Endothelial cell of umbilical vein (primary cell): ENCODE measurements around the gene CLIC3. TPM values are rescaled to one million over a fixed set of nuclear protein-coding genes. Genes with fewer than 3 reads are reported as not detected.

Experiments used
- BruUV-seq: library from RNA; stranded (reverse); fragments of 400-500 nt; replicated peaks from 2 replicates; lab custom pipeline; 2021; lab: Mats Ljungman, UMichigan
- CTCF ChIA-PET: fragments of 300-600, 350-600 bp; sonication (Branson Sonifier 250); formaldehyde crosslinking; loops from one replicate; lab custom pipeline; 2021; ENCODE audit warnings: antibody characterized with exemption, inconsistent platforms; lab: Charles Lee
- POLR2A ChIA-PET: fragments of 300-600, 350-600 bp; sonication (Branson Sonifier 250); formaldehyde crosslinking; loops from one replicate; lab custom pipeline; 2021; ENCODE audit warnings: antibody characterized with exemption, inconsistent platforms; lab: Charles Lee
- DNase-seq: peaks from one replicate; pipeline ENCODE4 v3.0.0-alpha.2; 2011; ENCODE audit warnings: low read depth, low spot score
- FAIRE-seq: peaks from 2 replicates; lab custom pipeline; 2011; peaks lifted over from hg19 to GRCh38; lab: Jason Lieb, UNC
- H2AFZ ChIP-seq: 2 replicates; pipeline ENCODE4 v1.6.0; 2012; ENCODE audit warnings: low read depth, low read length, control low read depth, inconsistent platforms
- H3K27ac ChIP-seq: 2 replicates; pipeline ENCODE4 v1.5.1; 2011; ENCODE audit warnings: low read depth, mild to moderate bottlenecking, control low read depth, low read length, moderate library complexity; ENCODE audit not compliant: insufficient read depth
- H3K27me3 ChIP-seq, 2 experiments: 2 replicates each; pipeline versions ENCODE4 v1.6.0 to v1.6.1; 2011; ENCODE audit warnings: low read length in 2 of 2, mixed read lengths in 1 of 2; ENCODE audit not compliant: control insufficient read depth in 2 of 2, insufficient read depth in 2 of 2
- H3K36me3 ChIP-seq, 2 experiments: 2 replicates in 1 of 2; 3 replicates in 1 of 2; pipeline ENCODE4 v1.5.1; 2011; ENCODE audit warnings: low read length in 2 of 2, mild to moderate bottlenecking in 1 of 2, moderate library complexity in 1 of 2; ENCODE audit not compliant: control insufficient read depth in 2 of 2, insufficient read depth in 2 of 2; ENCODE audit errors: extremely low read depth in 1 of 2
- H3K4me1 ChIP-seq: 3 replicates; pipeline ENCODE4 v1.5.1; 2011; ENCODE audit warnings: mild to moderate bottlenecking, low read length; ENCODE audit not compliant: control insufficient read depth, insufficient read depth; ENCODE audit errors: extremely low read depth
- H3K4me2 ChIP-seq: 2 replicates; pipeline ENCODE4 v1.6.1; 2011; ENCODE audit warnings: low read length, control low read depth, mixed read lengths; ENCODE audit not compliant: insufficient read depth
- H3K4me3 ChIP-seq, 3 experiments: fragments of 200-600 bp in 1 of 3; sonication (generic), shearing (Covaris generic) in 1 of 3; replicated peaks in 1 of 3; 2 replicates each; pipeline ENCODE4 v1.5.1; 2011 to 2016; ENCODE audit warnings: control low read depth in 3 of 3, low read length in 3 of 3, mild to moderate bottlenecking in 2 of 3, inconsistent platforms in 1 of 3, low read depth in 1 of 3, moderate library complexity in 1 of 3; ENCODE audit not compliant: insufficient read depth in 1 of 3
- H3K79me2 ChIP-seq: 2 replicates; pipeline ENCODE4 v1.6.0; 2012; ENCODE audit warnings: low read length, inconsistent platforms; ENCODE audit not compliant: control insufficient read depth, insufficient read depth
- H3K9ac ChIP-seq: replicated peaks from 2 replicates; pipeline ENCODE3; 2011; ENCODE audit warnings: low read length, control low read depth; ENCODE audit not compliant: insufficient read depth; ENCODE audit errors: extremely low read depth
- H3K9me1 ChIP-seq: replicated peaks from 3 replicates; pipeline ENCODE4 v1.6.0; 2011; ENCODE audit warnings: mild to moderate bottlenecking, low read length; ENCODE audit not compliant: control insufficient read depth, insufficient read depth; ENCODE audit errors: extremely low read depth
- H3K9me3 ChIP-seq: replicated peaks from 2 replicates; pipeline ENCODE4 v1.5.1; 2012; ENCODE audit warnings: low read length, inconsistent platforms; ENCODE audit not compliant: control insufficient read depth, insufficient read depth
- H4K20me1 ChIP-seq: replicated peaks from 2 replicates; pipeline ENCODE3; 2011; ENCODE audit warnings: mild to moderate bottlenecking, low read length; ENCODE audit not compliant: control insufficient read depth, insufficient read depth; ENCODE audit errors: extremely low read depth
- CTCF ChIP-seq, 2 donors: IDR thresholded peaks; 1 replicate in 1 of 2; 2 replicates in 1 of 2; pipeline ENCODE4 v1.5.1; 2011; ENCODE audit warnings: low read length in 2 of 2, mild to moderate bottlenecking in 2 of 2, moderate library complexity in 2 of 2, control low read depth in 1 of 2, inconsistent platforms in 1 of 2, low read depth in 1 of 2; ENCODE audit not compliant: insufficient read depth in 1 of 2; ENCODE audit errors: extremely low read depth in 1 of 2
- EZH2 ChIP-seq: IDR thresholded peaks from 2 replicates; pipeline ENCODE4 v1.6.1; 2012; ENCODE audit warnings: borderline replicate concordance, low read depth, mild to moderate bottlenecking, moderate library complexity, low read length, inconsistent platforms; ENCODE audit not compliant: severe bottlenecking
- FOS ChIP-seq: IDR thresholded peaks from 2 replicates; pipeline ENCODE4 v1.6.1; 2011; ENCODE audit warnings: mild to moderate bottlenecking, low read length, moderate library complexity, borderline replicate concordance; ENCODE audit not compliant: insufficient read depth
- GATA2 ChIP-seq: IDR thresholded peaks from 2 replicates; pipeline ENCODE4 v1.7.0; 2011; ENCODE audit warnings: low read depth, mild to moderate bottlenecking, moderate library complexity, mixed read lengths, low read length; ENCODE audit not compliant: insufficient read length, insufficient read depth
- JUN ChIP-seq: IDR thresholded peaks from 2 replicates; pipeline ENCODE4 v1.6.1; 2011; ENCODE audit warnings: borderline replicate concordance, low read depth; ENCODE audit not compliant: insufficient read length, insufficient read depth
- MAX ChIP-seq: IDR thresholded peaks from 2 replicates; pipeline ENCODE4 v1.6.1; 2011; ENCODE audit not compliant: insufficient read depth, insufficient read length
- MYC ChIP-seq: IDR thresholded peaks from one replicate; pipeline ENCODE4 v1.6.1; 2011; ENCODE audit warnings: mild to moderate bottlenecking, low read depth, low read length
- POLR2A ChIP-seq: IDR thresholded peaks from 2 replicates; pipeline ENCODE4 v1.6.1; 2012; ENCODE audit warnings: low read depth, mild to moderate bottlenecking, control low read depth, low read length
- POLR2AphosphoS5 ChIP-seq: IDR thresholded peaks from 2 replicates; pipeline ENCODE4 v1.6.1; 2012; ENCODE audit warnings: low read depth, mild to moderate bottlenecking, control low read depth, low read length, moderate library complexity; ENCODE audit not compliant: insufficient read depth
- dilution Hi-C: fragments of 300-500 bp; cut with MboI; formaldehyde crosslinking; loops from one replicate; pipeline ENCODE4 v1.15.0; 2019; ENCODE audit warnings: low sequenced_read_pairs; ENCODE audit not compliant: extremely low pct_ligation_motif_present
- intact Hi-C: fragments of 100-400 bp; cut with micrococcal nuclease; formaldehyde crosslinking; loops from one replicate; pipeline ENCODE4 v1.10.0; 2022
- polyA plus RNA-seq, 4 experiments: library from polyadenylated mRNA; depleted of rRNA in 3 of 4; stranded (reverse) in 3 of 4; unstranded in 1 of 4; fragments of >200 nt; gene quantifications; 2 replicates each; pipeline versions ENCODE4 v1.2.1 to v1.2.3, GENCODE V29; 2011 to 2012; ENCODE audit warnings: missing spikeins in 1 of 4
- total RNA-seq: library from RNA; stranded (reverse); gene quantifications from 2 replicates; pipeline ENCODE4 v1.2.3, GENCODE V29; 2021

Gene CLIC3
- total and polyA plus RNA-seq, 2 donors (not counting 3 experiments of a cell fraction or from before 2014, with no cell fraction given): 2.3 TPM; not detected in 1

GRCh38 chr9:137014166-137014565 lies 17.8 kb upstream of the CLIC3 start:
- Histone ChIP-seq H3K4me3 (no peak overlapping the region), H4K20me1 (no peaks in the 10 kb centered on the region), H3K27me3 (no peaks in the 10 kb centered on the region), H3K4me1 (no peaks in the 10 kb centered on the region), H3K36me3 (no peaks in the 10 kb centered on the region), H3K4me2 (no peak overlapping the region), H3K79me2 (no peaks in the 10 kb centered on the region), H3K9me3 (no peaks in the 10 kb centered on the region), H3K27ac (no peak overlapping the region), H2AFZ (no peak overlapping the region), H3K9me1 (no peaks in the 10 kb centered on the region), H3K9ac (no peak overlapping the region)
- no TSS peak for BruUV-seq
- TF ChIP-seq POLR2AphosphoS5 (no peak), POLR2A (no peak), EZH2 (no peak), MYC (no peak), GATA2 (no peak), FOS (no peak)
- FAIRE-seq: no peak
- intact Hi-C loops: no loop called here
- DNase-seq: no peak
- dilution Hi-C loops: no loop called here
- POLR2A ChIA-PET: no interaction called here
- CTCF ChIA-PET: interaction anchor here (1.2 to 2.0 kb wide), 2 partner anchors 15 kb away, joined by 3 to 10 read pairs; no protein-coding TSS in a partner anchor

GRCh38 chr9:137013571-137013940 lies 17.2 kb upstream of the CLIC3 start:
- Histone ChIP-seq H2AFZ (no peak overlapping the region), H4K20me1 (no peaks in the 10 kb centered on the region), H3K4me3 (no peak overlapping the region), H3K27me3 (no peaks in the 10 kb centered on the region), H3K27ac (no peak overlapping the region), H3K9me3 (no peaks in the 10 kb centered on the region), H3K79me2 (no peaks in the 10 kb centered on the region), H3K9me1 (no peaks in the 10 kb centered on the region), H3K4me2 (no peak overlapping the region), H3K9ac (no peak overlapping the region), H3K36me3 (no peaks in the 10 kb centered on the region), H3K4me1 (no peaks in the 10 kb centered on the region)
- BruUV-seq: no TSS peak
- dilution Hi-C loops: no loop called here
- FAIRE-seq (no peak), DNase-seq (no peak)
- CTCF ChIA-PET: interaction anchor here (1.2 kb wide), 1 partner anchor 16 kb away, joined by 3 read pairs; no protein-coding TSS in a partner anchor
- POLR2A ChIA-PET: no interaction called here
- TF ChIP-seq GATA2: no peak
- TF ChIP-seq MAX: no peak
- TF ChIP-seq POLR2AphosphoS5: no peak
- no peak for TF ChIP-seq EZH2
- TF ChIP-seq POLR2A: no peak
- no peak for TF ChIP-seq FOS
- TF ChIP-seq CTCF (IDR thresholded peaks at IDR 0.05; ENCODE audit: extremely low read depth in 1 of 2, insufficient read depth in 1 of 2, low read depth in 1 of 2, low read length in 2 of 2): no peak
- TF ChIP-seq MYC: no peak
- no peak for TF ChIP-seq JUN
- intact Hi-C loops: no loop called here
